Cardiac muscle cell (in vitro differentiated cells and primary cell): Measurements from ENCODE around the gene NUP85. TPM values are rescaled to one million over a fixed set of nuclear protein-coding genes. Genes with fewer than 3 reads are reported as not detected.
"Not testable (repeated sequence)": the region's sequence is repeated elsewhere in the genome, so short reads cannot be mapped to it uniquely, and the experiment has no call there.

Experiments used
- DNase-seq, 2 donors: peaks; one replicate each; pipeline versions ENCODE4 v3.0.0 to v3.0.0-alpha.2; 2010 to 2017; ENCODE audit warnings: low read depth in 1 of 2, low spot score in 1 of 2
- H3K27ac ChIP-seq: fragments of 200-600 bp; sonication (generic); 2 replicates; pipeline ENCODE4 v1.5.1; 2016
- H3K27me3 ChIP-seq: fragments of 200-600 bp; sonication (generic); 2 replicates; pipeline ENCODE4 v1.6.0; 2016; ENCODE audit warnings: control low read depth
- H3K36me3 ChIP-seq: fragments of 200-600 bp; sonication (generic); 2 replicates; pipeline ENCODE4 v1.5.1; 2016; ENCODE audit warnings: control low read depth
- H3K4me1 ChIP-seq: fragments of 200-600 bp; sonication (generic); 2 replicates; pipeline ENCODE4 v1.8.1; 2017; ENCODE audit warnings: low read depth, mild to moderate bottlenecking, mixed run types
- H3K4me3 ChIP-seq: fragments of 200-600 bp; sonication (generic); 2 replicates; pipeline ENCODE4 v1.5.1; 2016; ENCODE audit warnings: mild to moderate bottlenecking
- H3K9me3 ChIP-seq: fragments of 200-600 bp; sonication (generic); 2 replicates; pipeline ENCODE4 v1.5.1; 2017; ENCODE audit warnings: low read depth, mild to moderate bottlenecking, control low read depth
- polyA plus RNA-seq: library from polyadenylated mRNA; unstranded; fragments of >200 nt; fragmentation: Nextera tagmentation; extraction: Ambion mirVana; gene quantifications from 2 replicates; pipeline ENCODE4 v1.2.1, GENCODE V29; 2016
- total RNA-seq: library from RNA; depleted of rRNA; stranded (reverse); fragments of >200 nt; gene quantifications from 2 replicates; pipeline ENCODE4 v1.2.3, GENCODE V29; 2016
- TF ChIP-seq, protein P1 (sequence below): IDR thresholded peaks from 2 replicates; pipeline ENCODE4 v1.5.1; 2012; ENCODE audit warnings: low read depth, mild to moderate bottlenecking, low read length

NUP85 gene
- 23.4 and 32.7 TPM in 2 replicates for total RNA-seq
- polyA plus RNA-seq, result 51.9 and 59.0 TPM in 2 replicates

- peaks cover 5% of the 10 kb centered on the region for H3K4me1 ChIP-seq
- H3K27me3 ChIP-seq, result no peaks in the 10 kb centered on the region
- peak within 1 kb of the TSS; percentile 93 for H3K4me3 ChIP-seq
- H3K27ac ChIP-seq, result peak within 1 kb of the TSS; percentile 100
- H3K9me3 ChIP-seq, result no peaks in the 10 kb centered on the region
- TF ChIP-seq, protein P1, sequence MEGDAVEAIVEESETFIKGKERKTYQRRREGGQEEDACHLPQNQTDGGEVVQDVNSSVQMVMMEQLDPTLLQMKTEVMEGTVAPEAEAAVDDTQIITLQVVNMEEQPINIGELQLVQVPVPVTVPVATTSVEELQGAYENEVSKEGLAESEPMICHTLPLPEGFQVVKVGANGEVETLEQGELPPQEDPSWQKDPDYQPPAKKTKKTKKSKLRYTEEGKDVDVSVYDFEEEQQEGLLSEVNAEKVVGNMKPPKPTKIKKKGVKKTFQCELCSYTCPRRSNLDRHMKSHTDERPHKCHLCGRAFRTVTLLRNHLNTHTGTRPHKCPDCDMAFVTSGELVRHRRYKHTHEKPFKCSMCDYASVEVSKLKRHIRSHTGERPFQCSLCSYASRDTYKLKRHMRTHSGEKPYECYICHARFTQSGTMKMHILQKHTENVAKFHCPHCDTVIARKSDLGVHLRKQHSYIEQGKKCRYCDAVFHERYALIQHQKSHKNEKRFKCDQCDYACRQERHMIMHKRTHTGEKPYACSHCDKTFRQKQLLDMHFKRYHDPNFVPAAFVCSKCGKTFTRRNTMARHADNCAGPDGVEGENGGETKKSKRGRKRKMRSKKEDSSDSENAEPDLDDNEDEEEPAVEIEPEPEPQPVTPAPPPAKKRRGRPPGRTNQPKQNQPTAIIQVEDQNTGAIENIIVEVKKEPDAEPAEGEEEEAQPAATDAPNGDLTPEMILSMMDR, result no peak
- peaks cover 9% of the 10 kb centered on the region for H3K36me3 ChIP-seq
- DNase-seq, result peak; percentile 96
These were observed at the start of gene NUP85 for GRCh38 chr17:75205037-75205792. Gene NUP85 (plus strand): TSS chr17:75205679. CDS start chr17:75205762, 83 bp downstream.

GRCh38 chr17:75158480-75158879 is 47.0 kb upstream of the NUP85 start:
- not testable (repeated sequence) for H3K27me3 ChIP-seq, H3K36me3 ChIP-seq, H3K27ac ChIP-seq, H3K4me3 ChIP-seq, H3K9me3 ChIP-seq, H3K4me1 ChIP-seq
- peak in 1 of 2 donors; percentile 10 for DNase-seq

- no peak overlapping the region for H3K27ac ChIP-seq
- no peaks in the 10 kb centered on the region for H3K27me3 ChIP-seq
- H3K36me3 ChIP-seq, result no peaks in the 10 kb centered on the region
- no peak overlapping the region for H3K4me3 ChIP-seq
- H3K9me3 ChIP-seq, result no peaks in the 10 kb centered on the region
- DNase-seq, result peak in 1 of 2 donors; percentile 27
- H3K4me1 ChIP-seq, result no peaks in the 10 kb centered on the region
- TF ChIP-seq, protein P1, result no peak
These were observed 46.1 kb upstream of the NUP85 start for GRCh38 chr17:75159196-75160031.

DNA sequence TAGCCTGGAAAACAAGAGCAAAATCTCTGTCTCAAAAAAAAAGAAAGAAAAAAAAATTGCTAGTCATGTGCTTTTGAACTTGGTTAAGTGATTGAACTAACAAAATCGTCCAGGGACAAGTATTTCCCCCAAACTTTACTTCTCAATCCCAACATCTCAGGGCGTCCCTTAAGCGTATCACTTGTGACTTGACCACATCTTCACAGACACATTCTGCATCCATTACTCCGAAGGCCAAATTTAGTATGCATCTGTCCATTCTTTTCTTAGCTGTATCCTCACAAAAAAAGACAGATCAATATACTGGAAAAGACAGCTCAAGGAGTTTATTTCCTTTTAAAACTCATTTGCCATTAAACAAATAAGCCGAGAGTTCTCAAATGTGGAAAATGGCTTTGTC is 45.3 kb upstream of the NUP85 start:
- Histone ChIP-seq H3K4me3 (no peak overlapping the region), H3K36me3 (no peaks in the 10 kb centered on the region), H3K4me1 (no peaks in the 10 kb centered on the region), H3K27ac (no peak overlapping the region), H3K9me3 (no peaks in the 10 kb centered on the region), H3K27me3 (no peaks in the 10 kb centered on the region)
- TF ChIP-seq, protein P1, result no peak
- no peak for DNase-seq

DNA sequence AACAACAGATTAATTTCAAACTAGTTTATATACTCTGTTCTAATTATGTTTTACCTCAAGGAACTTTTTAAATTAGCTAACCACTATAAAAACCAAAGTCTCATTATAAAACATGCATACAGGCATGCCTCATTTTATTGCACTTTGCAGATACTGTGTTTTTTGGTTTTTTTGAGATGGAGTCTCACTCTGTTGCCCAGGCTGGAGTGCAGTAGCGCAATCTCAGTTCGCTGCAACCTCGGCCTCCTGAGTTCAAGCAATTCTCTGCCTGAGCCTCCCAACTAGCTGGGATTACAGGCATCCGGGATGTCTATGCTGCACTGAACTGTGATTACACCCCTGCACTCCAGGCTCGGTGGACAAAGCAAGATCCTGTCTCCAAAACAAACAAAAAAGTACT is 42.4 kb upstream of the NUP85 start:
- no peaks in the 10 kb centered on the region for H3K4me1 ChIP-seq
- H3K36me3 ChIP-seq, result peaks cover 13% of the 10 kb centered on the region
- no peaks in the 10 kb centered on the region for H3K27me3 ChIP-seq
- no peaks in the 10 kb centered on the region for H3K9me3 ChIP-seq
- no peak overlapping the region for H3K27ac ChIP-seq
- DNase-seq, result no peak
- no peak overlapping the region for H3K4me3 ChIP-seq
- TF ChIP-seq, protein P1, result no peak

DNA sequence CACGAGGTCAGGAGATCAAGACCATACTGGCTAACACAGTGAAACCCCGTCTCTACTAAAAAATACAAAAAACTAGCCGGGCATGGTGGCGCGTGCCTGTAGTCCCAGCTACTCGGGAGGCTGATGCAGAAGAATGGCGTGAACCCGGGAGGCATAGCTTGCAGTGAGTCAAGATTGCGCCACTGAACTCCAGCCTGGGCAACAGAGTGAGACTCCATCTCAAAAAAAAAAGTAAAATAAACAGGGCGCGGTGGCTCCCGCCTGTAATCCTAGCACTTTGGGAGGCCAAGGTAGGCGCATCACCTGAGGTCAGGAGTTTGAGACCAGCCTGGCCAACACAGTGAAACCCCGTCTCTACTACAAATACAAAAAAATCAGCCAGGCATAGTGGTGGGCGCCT is 40.9 kb upstream of the NUP85 start:
- DNase-seq, H3K27ac ChIP-seq, H3K4me1 ChIP-seq, H3K27me3 ChIP-seq, H3K4me3 ChIP-seq, H3K9me3 ChIP-seq: not testable (repeated sequence)
- peaks cover 17% of the 10 kb centered on the region for H3K36me3 ChIP-seq
